C4-2B (cell line): ENCODE data around the gene PLA2G7.
"Not testable (repeated sequence)": the region's sequence is repeated elsewhere in the genome, so short reads cannot be mapped to it uniquely, and the experiment has no call there.

Experiments
- H3K27ac ChIP-seq: fragments of 450-650 bp; 2 replicates; pipeline ENCODE4 v1.5.1; 2017
- CTCF ChIP-seq: fragments of 450-650 bp; conservative IDR thresholded peaks from 2 replicates; pipeline ENCODE4 v1.5.1; 2017; ENCODE audit warnings: mild to moderate bottlenecking
- ZFX ChIP-seq: fragments of 450-650 bp; IDR thresholded peaks from 2 replicates; pipeline ENCODE4 v1.6.1; 2017

The PLA2G7 gene

GRCh38 chr6:46745973-46746372, 10.8 kb upstream of the PLA2G7 start:
- TF ChIP-seq ZFX (no peak), CTCF (no peak)
- no peak overlapping the region for H3K27ac ChIP-seq

GRCh38 chr6:46744159-46744725, 9.1 kb upstream of the PLA2G7 start:
- not testable (repeated sequence) for H3K27ac ChIP-seq

GRCh38 chr6:46743425-46744158, 8.4 kb upstream of the PLA2G7 start:
- no peak overlapping the region for H3K27ac ChIP-seq
- no peak for TF ChIP-seq ZFX
- TF ChIP-seq CTCF = no peak

GRCh38 chr6:46741910-46742309, 6.7 kb upstream of the PLA2G7 start:
- no peak overlapping the region for H3K27ac ChIP-seq
- TF ChIP-seq CTCF = no peak
- no peak for TF ChIP-seq ZFX

- H3K27ac ChIP-seq = no peak overlapping the region
- TF ChIP-seq CTCF = no peak
- TF ChIP-seq ZFX = no peak
These were observed 6.3 kb upstream of the PLA2G7 start for GRCh38 chr6:46741482-46741881.

GRCh38 chr6:46736906-46737305, 1.7 kb upstream of the PLA2G7 start:
- TF ChIP-seq ZFX = no peak
- no peak for TF ChIP-seq CTCF
- no peak overlapping the region for H3K27ac ChIP-seq

- peak overlapping the region; percentile 50 for H3K27ac ChIP-seq
These were observed 501 bp upstream of the PLA2G7 start for GRCh38 chr6:46735720-46736031.

More at GRCh38 chr6:46735720-46736031, 501 bp upstream of the PLA2G7 start:
- no peak for TF ChIP-seq CTCF
- no peak for TF ChIP-seq ZFX
